ENCODE data around the gene TEKT2. TPM values are rescaled to one million over a fixed set of nuclear protein-coding genes. Genes with fewer than 3 reads are reported as not detected.

Gene TEKT2
- total and polyA plus RNA-seq, 2 donors (not counting 3 experiments of a cell fraction or from before 2014, with no cell fraction given), result 0.38 to 0.61 TPM

DNA sequence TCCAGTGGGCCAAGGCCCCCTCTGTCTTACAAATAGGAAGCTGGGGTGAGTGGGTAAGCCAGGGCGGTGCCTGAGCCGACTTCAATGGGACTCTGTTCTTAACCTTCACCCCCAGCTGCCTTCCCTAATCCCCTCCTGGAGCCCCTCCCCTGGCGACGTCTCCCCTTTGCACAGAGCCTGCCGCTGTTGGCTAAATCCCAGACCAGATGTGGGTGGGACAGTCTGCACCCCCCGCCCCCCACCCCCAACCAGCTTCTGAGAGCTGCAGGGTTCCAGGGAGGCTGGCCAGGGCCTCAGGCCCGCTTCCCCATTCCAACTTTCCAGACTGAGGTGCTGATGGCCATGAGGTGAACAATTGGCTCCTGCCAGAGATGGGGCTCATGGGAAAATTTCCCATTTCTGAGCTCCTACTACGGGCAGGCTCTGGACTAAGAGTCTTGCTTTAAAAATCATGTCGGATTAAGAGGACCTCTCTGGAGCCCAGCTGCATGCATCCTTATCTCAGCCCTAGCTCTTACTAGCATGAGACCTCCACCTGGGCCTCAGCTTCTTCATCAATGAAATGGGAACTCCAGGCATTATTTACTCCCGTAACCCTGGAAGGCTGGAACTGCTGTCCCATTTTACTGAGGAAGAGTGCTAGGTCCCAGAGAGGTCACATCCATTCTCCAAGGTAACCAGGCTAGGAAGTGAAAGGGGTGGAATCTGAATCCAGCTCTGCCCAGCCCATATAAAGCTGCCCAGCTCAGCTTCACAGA is 34.7 kb downstream of the TEKT2 start:
- no peak overlapping the region for H3K27ac ChIP-seq (ENCODE audit: insufficient read depth, low read depth, low read length)
- H3K4me2 ChIP-seq (ENCODE audit: insufficient read depth, low read length), result no peak overlapping the region
- no peaks in the 10 kb centered on the region for H4K20me1 ChIP-seq (replicated peaks; ENCODE audit: control insufficient read depth, extremely low read depth, insufficient read depth, low read length)
- POLR2A ChIA-PET, result interaction anchor here (1.6 kb wide), 1 partner anchor 9 kb away, joined by 3 read pairs; no protein-coding TSS in a partner anchor
- BruUV-seq (replicated peaks), result no TSS peak
- no peaks in the 10 kb centered on the region for H3K27me3 ChIP-seq (ENCODE audit: control insufficient read depth in 2 of 2, insufficient read depth in 2 of 2, low read length in 2 of 2)
- no peaks in the 10 kb centered on the region for H3K9me1 ChIP-seq (replicated peaks; ENCODE audit: control insufficient read depth, extremely low read depth, insufficient read depth, low read length)
- no peak for FAIRE-seq
- intact Hi-C loops (cut with micrococcal nuclease), result no loop called here
- H3K4me3 ChIP-seq (replicated peaks in 1 of 3; ENCODE audit: insufficient read depth in 1 of 3, low read depth in 1 of 3, low read length in 3 of 3), result no peak overlapping the region
- H3K4me1 ChIP-seq (ENCODE audit: control insufficient read depth, extremely low read depth, insufficient read depth, low read length), result no peaks in the 10 kb centered on the region
- H3K36me3 ChIP-seq (ENCODE audit: control insufficient read depth in 2 of 2, extremely low read depth in 1 of 2, insufficient read depth in 2 of 2, low read length in 2 of 2), result no peaks in the 10 kb centered on the region
- CTCF ChIA-PET, result interaction anchor here (1.2 to 2.8 kb wide), 6 partner anchors 10 to 23 kb away, joined by 3 to 15 read pairs (median 6); no protein-coding TSS in a partner anchor
- DNase-seq (ENCODE audit: low read depth, low spot score), result no peak
- no peaks in the 10 kb centered on the region for H3K79me2 ChIP-seq (ENCODE audit: control insufficient read depth, insufficient read depth, low read length)
- dilution Hi-C loops (cut with MboI; ENCODE audit: extremely low pct_ligation_motif_present, low sequenced_read_pairs), result no loop called here
- no peak overlapping the region for H3K9ac ChIP-seq (replicated peaks; ENCODE audit: extremely low read depth, insufficient read depth, low read length)
- no peak overlapping the region for H2AFZ ChIP-seq (ENCODE audit: low read depth, low read length)
- no peaks in the 10 kb centered on the region for H3K9me3 ChIP-seq (replicated peaks; ENCODE audit: control insufficient read depth, insufficient read depth, low read length)
- TF ChIP-seq GATA2 (IDR thresholded peaks at IDR 0.05; ENCODE audit: insufficient read depth, insufficient read length, low read depth, low read length), result no peak
- TF ChIP-seq FOS (IDR thresholded peaks at IDR 0.05; ENCODE audit: borderline replicate concordance, insufficient read depth, low read length), result no peak
- TF ChIP-seq, protein P1, sequence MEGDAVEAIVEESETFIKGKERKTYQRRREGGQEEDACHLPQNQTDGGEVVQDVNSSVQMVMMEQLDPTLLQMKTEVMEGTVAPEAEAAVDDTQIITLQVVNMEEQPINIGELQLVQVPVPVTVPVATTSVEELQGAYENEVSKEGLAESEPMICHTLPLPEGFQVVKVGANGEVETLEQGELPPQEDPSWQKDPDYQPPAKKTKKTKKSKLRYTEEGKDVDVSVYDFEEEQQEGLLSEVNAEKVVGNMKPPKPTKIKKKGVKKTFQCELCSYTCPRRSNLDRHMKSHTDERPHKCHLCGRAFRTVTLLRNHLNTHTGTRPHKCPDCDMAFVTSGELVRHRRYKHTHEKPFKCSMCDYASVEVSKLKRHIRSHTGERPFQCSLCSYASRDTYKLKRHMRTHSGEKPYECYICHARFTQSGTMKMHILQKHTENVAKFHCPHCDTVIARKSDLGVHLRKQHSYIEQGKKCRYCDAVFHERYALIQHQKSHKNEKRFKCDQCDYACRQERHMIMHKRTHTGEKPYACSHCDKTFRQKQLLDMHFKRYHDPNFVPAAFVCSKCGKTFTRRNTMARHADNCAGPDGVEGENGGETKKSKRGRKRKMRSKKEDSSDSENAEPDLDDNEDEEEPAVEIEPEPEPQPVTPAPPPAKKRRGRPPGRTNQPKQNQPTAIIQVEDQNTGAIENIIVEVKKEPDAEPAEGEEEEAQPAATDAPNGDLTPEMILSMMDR (IDR thresholded peaks at IDR 0.05; ENCODE audit: extremely low read depth in 1 of 2, insufficient read depth in 1 of 2, low read depth in 1 of 2, low read length in 2 of 2), result no peak
- no peak for TF ChIP-seq POLR2A (IDR thresholded peaks at IDR 0.05; ENCODE audit: low read depth, low read length)
- TF ChIP-seq EZH2 (IDR thresholded peaks at IDR 0.05; ENCODE audit: borderline replicate concordance, low read depth, low read length, severe bottlenecking), result no peak
- TF ChIP-seq MYC (IDR thresholded peaks at IDR 0.05; ENCODE audit: low read depth, low read length), result no peak
- no peak for TF ChIP-seq POLR2AphosphoS5 (IDR thresholded peaks at IDR 0.05; ENCODE audit: insufficient read depth, low read depth, low read length)
- no peak for TF ChIP-seq JUN (IDR thresholded peaks at IDR 0.05; ENCODE audit: borderline replicate concordance, insufficient read depth, insufficient read length, low read depth)
- TF ChIP-seq, protein P2, sequence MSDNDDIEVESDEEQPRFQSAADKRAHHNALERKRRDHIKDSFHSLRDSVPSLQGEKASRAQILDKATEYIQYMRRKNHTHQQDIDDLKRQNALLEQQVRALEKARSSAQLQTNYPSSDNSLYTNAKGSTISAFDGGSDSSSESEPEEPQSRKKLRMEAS (IDR thresholded peaks at IDR 0.05; ENCODE audit: insufficient read depth, insufficient read length), result no peak
